ENCODE results near the gene WNT9A.

WNT9A gene

GRCh38 chr1:227920896-227921295 is 26.8 kb downstream of the WNT9A start:
- TF ChIP-seq CTCF (conservative IDR thresholded peaks at IDR 0.05) (no peak), ZFX (IDR thresholded peaks at IDR 0.05) (no peak)

GRCh38 chr1:227920426-227920825 is 27.3 kb downstream of the WNT9A start:
- no peak for TF ChIP-seq CTCF (conservative IDR thresholded peaks at IDR 0.05)
- no peak overlapping the region for H3K27ac ChIP-seq

More at GRCh38 chr1:227920896-227921295, 26.8 kb downstream of the WNT9A start:
- no peak overlapping the region for H3K27ac ChIP-seq

GRCh38 chr1:227919906-227920305 is 27.8 kb downstream of the WNT9A start:
- no peak for TF ChIP-seq CTCF (conservative IDR thresholded peaks at IDR 0.05)
- no peak for TF ChIP-seq ZFX (IDR thresholded peaks at IDR 0.05)
- H3K27ac ChIP-seq = no peak overlapping the region

GRCh38 chr1:227918736-227919135 is 29.0 kb downstream of the WNT9A start:
- H3K27ac ChIP-seq = no peak overlapping the region
- TF ChIP-seq CTCF (conservative IDR thresholded peaks at IDR 0.05) (no peak), ZFX (IDR thresholded peaks at IDR 0.05) (no peak)

- no peak overlapping the region for H3K27ac ChIP-seq
- TF ChIP-seq CTCF (conservative IDR thresholded peaks at IDR 0.05) (no peak), ZFX (IDR thresholded peaks at IDR 0.05) (no peak)
These were observed 29.5 kb downstream of the WNT9A start for GRCh38 chr1:227918083-227918700.

- H3K27ac ChIP-seq = no peak overlapping the region
- TF ChIP-seq CTCF (conservative IDR thresholded peaks at IDR 0.05) (no peak), ZFX (IDR thresholded peaks at IDR 0.05) (no peak)
These were observed 30.4 kb downstream of the WNT9A start for GRCh38 chr1:227917081-227917950.

GRCh38 chr1:227916655-227917054 is 31.1 kb downstream of the WNT9A start:
- no peak for TF ChIP-seq ZFX (IDR thresholded peaks at IDR 0.05)
- TF ChIP-seq CTCF (conservative IDR thresholded peaks at IDR 0.05) = no peak
- H3K27ac ChIP-seq = no peak overlapping the region
